ENCODE measurements around the gene PRSS8.

GRCh38 chr16:31113121-31114120 lies 22.1 kb downstream of the PRSS8 start:
- TF ChIP-seq, protein P1, sequence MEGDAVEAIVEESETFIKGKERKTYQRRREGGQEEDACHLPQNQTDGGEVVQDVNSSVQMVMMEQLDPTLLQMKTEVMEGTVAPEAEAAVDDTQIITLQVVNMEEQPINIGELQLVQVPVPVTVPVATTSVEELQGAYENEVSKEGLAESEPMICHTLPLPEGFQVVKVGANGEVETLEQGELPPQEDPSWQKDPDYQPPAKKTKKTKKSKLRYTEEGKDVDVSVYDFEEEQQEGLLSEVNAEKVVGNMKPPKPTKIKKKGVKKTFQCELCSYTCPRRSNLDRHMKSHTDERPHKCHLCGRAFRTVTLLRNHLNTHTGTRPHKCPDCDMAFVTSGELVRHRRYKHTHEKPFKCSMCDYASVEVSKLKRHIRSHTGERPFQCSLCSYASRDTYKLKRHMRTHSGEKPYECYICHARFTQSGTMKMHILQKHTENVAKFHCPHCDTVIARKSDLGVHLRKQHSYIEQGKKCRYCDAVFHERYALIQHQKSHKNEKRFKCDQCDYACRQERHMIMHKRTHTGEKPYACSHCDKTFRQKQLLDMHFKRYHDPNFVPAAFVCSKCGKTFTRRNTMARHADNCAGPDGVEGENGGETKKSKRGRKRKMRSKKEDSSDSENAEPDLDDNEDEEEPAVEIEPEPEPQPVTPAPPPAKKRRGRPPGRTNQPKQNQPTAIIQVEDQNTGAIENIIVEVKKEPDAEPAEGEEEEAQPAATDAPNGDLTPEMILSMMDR (IDR thresholded peaks at IDR 0.05), result no peak
- peak in 1 of 2 donors; percentile 10 for TF ChIP-seq EP300 (IDR thresholded peaks at IDR 0.05)
